ENCODE measurements around the gene RPL3.
"Not testable (repeated sequence)": the region's sequence is repeated elsewhere in the genome, so short reads cannot be mapped to it uniquely, and the experiment has no call there.

Gene RPL3

DNA sequence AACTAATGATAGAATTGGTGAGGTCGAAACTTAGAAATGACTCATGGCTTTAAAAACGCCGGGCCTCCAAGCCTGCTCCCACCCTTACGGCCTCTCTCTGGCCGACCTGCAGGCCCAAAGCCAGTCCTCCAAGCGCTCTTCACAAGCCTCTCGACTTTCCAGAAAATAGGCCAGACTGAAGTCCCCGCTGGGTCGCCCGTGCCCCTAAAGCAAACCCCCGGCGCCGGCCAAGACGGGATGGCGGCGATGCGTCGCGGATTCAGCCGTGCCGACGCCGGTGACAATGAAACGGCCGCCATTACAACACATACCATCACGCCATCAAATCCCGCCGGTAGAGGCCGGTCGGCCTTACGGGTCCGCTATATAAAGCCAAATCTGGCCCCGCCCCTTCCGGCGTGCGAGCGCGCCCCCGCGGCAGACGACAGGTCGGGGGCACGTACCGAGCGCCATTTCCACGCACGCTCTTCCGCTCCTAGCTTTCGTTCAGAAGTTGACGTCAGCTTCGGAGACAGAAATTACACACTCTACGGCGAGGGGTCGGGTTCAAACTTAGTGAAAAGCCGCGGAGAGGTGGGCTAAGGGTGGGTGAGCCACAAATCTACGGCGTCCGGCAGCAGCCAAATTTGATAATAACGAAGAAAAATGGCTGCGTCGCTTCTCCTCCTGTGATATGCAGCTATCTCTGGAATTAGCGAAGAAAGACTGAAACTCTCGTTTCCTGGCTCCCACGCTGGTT, at the start of gene RPL3:
RPL3 (minus strand) TSS at position 340 of the 739 bp plus-strand sequence; CDS start at position 314, 26 bp downstream.
- peak; percentile 85 for DNase-seq

DNA sequence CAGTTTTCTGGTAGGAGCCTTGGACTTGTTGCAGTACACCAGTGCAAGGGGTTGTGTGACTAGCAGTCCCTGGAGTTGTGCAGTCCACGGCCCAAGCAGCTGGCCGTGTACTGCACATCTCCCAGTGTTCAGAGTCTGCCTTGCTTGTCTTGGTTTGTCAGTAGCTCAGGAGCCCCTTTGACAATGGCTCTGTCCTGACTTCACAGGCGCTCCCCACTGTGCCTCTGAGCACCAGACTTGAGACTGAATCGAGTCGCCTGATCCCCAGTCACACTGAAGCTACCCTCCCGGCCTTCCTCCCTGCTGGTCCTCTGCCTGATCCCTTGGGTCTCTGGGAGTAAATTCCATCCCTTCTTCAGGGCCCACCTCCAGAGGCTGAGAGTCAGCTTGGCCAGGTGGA, 49.8 kb upstream of the RPL3 start:
- DNase-seq: no peak

DNA sequence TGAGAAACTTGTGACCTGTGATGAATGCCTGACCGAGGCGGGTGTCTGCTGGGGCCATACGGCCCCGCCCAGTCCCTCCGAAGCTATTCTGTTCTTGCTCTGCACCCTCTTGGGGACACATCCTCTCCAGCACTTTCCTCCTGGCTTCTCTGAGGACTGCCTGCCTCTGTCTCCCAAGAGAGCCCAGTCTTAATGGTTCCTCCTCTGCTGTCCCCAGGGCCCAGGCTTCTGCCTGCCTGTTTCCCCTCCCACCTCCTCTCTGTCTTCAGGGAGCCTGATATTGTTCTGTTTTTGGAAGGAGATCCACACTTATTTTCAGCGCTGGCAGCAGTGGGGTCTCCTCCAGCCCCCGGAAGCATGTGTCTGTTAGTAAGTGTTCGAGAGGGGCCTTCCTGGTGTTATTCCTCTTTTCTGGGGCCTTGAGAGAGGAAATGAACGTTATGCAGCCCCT, 49.1 kb upstream of the RPL3 start:
- no peak for DNase-seq

DNA sequence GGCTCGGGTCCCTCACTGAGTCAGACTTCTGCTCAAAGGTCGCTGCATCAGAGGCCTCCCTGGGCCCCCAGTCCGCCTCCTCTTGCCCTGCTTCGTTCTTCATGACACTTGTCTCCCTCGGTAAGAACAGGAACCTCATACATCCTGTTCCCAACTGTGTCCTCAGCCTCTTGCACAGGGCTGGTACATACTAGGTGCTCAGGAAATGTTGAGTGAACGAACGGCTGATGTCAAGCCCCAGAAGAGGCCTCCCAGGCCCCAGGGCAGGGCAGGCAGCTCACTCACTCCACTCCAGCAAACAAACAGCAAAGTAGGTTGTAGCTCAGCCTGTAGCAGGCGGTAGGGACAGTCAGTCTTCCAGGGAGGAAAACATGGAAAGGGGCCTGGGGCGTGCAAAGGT, 47.6 kb upstream of the RPL3 start:
- no peak for DNase-seq

DNA sequence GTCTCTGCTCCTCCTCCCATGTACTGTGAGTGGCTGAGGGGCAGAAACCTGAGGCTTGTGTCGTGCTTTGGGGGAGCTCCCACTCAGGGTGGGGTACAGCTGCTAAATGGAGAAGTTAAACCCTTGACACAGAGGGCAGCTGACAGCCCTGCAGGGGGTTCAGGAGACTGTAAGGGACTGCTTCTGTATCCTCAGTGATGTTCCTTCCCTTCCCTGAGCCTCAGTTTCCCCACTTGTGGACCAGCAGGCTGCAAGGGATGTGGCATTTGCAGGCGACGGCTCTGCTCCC, 46.0 kb upstream of the RPL3 start:
- no peak for DNase-seq

DNA sequence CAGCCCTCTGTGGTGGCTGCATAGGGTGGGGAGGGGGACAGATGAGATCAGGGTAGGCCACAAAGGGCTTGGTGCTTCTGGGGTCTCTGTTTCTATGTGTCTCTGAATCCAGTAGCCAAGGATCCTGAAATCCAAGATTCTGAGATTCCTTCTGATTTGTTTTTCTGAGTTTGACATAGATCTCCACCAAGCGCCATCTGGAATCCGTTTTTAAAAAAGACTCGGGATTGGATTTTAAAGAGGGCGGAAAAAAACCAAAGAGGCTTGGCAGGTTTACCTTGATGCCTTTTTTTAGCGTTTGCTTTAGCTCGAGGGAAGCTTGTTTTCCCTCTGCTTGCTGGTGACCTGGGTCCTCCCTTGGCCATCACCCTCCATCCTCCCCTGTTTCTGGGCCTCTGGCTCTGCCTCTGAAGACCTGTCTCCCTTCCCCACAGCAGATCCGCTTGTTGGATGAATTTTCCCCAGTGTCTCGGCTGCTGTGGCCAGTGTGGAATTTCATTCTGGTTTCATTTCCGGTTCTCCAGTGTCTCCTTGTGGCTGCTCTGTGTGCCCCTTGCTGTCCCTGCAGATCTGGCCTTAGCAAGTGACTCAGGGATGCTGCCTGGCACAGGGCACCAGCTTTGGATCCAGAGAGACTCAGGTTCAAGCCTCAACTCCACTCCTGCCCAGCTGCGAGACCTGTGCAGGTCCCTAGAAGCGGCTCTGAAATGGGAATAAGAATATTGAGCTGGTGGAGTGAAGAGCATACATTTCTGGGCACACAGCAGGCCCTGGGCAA, 45.5 kb upstream of the RPL3 start:
- DNase-seq: no peak

DNA sequence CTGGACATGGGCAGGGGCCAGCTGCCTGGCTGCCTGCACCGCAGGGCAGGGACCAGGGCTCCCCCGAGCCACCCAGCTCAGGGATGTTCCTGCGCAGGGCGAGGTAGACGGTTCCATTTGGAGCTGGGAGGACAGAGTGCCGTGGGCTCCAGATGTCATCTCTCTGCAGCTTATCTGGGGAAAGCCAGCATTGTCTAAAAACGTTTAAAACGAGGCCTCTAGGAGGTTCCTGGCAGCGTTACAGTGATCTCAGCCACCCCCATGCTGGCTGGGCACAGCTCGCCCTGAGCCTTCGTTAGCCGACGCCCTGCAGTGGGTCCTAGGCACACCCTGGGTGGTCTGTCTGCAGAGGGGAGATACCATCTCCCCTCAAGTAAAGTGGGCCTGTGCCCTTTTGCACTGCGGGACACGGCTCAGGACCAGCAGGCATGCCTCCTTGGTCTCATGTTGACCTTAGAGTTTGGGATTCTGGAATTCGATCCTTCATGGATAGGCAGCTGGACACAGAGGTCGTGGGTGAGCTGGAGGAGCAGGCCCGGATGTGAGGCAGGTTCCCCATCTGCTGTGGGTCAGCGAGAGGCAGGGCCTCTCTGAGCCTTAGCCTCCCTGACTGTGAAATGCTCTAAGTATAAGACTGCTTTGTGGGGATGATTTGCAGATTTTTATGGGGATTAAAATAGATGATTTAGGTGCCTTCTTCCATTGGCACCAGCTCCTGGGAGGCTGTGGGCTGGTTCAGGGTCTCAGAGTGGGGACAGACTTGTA, 44.5 kb upstream of the RPL3 start:
- DNase-seq: no peak

- no peak for DNase-seq
Measured at GRCh38 chr22:39362932-39363331, 43.5 kb upstream of the RPL3 start.

- DNase-seq: no peak
Measured at GRCh38 chr22:39362271-39362670, 42.8 kb upstream of the RPL3 start.

DNA sequence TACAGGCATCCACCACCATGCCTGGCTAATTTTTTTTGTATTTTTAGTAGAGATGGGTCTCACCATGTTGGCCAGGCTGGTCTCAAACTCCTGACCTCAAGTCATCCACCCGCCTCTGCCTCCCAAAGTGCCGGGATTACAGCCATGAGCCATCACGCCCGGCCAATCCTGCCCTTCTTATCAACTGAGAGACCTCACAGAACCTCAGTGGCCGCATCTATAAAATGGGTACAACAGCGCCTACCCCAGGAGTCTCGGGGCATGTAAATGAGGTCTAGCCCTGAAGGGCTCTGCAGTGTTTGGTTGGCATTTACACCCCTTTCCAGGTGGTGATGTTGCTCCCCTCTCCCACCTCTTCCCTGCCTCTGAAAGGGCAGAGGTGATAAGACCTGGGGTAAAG, 42.1 kb upstream of the RPL3 start:
- DNase-seq: no peak

GRCh38 chr22:39360674-39361413, 41.4 kb upstream of the RPL3 start:
- no peak for DNase-seq

DNA sequence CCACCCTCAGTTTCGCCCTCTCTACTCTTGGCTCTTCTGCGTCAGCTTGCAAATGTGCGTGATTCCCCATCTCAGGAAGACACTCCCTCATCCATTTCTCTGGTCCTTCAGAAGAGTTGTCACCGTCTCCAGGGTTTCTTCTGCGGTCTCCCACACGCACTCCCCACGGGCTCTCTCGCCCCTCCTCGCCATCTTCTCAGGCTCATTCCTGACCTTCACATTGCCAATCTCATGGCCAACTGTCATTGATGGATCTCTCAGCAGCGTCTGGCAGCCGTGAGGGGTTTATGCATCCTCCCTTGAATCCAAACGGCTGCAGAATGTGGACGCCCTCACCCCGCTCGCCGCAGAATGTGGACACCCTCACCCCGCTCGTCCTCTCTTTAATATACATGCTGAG, 40.8 kb upstream of the RPL3 start:
- DNase-seq: no peak

DNA sequence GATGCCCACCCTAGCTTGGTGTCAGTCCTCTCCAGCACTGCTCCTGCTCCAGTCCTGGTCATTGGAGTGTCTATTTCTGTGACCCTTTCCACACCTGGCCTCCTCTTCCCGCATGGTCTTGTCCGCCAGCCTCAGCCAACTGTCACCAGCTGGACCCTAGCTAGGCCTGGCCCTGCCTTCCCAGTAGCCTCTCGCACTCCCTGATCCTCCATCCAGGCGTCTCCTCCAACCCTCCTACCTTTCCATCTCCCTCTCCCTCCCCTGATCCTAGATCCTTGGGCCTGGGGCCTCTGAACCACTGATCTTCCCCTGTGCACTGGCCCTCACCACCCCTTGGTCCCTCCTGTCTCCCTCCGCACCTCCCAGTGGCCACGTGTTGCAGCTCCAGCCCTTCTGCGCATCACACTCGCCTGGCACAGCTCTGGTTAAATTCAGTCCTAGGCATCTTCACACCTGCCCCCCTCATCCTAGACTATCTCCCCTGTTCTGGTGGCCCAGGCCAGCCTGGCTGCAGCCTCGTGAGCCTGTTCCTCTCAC, 40.3 kb upstream of the RPL3 start:
- DNase-seq: no peak

GRCh38 chr22:39358197-39358596, 38.8 kb upstream of the RPL3 start:
- DNase-seq: not testable (repeated sequence)

DNA sequence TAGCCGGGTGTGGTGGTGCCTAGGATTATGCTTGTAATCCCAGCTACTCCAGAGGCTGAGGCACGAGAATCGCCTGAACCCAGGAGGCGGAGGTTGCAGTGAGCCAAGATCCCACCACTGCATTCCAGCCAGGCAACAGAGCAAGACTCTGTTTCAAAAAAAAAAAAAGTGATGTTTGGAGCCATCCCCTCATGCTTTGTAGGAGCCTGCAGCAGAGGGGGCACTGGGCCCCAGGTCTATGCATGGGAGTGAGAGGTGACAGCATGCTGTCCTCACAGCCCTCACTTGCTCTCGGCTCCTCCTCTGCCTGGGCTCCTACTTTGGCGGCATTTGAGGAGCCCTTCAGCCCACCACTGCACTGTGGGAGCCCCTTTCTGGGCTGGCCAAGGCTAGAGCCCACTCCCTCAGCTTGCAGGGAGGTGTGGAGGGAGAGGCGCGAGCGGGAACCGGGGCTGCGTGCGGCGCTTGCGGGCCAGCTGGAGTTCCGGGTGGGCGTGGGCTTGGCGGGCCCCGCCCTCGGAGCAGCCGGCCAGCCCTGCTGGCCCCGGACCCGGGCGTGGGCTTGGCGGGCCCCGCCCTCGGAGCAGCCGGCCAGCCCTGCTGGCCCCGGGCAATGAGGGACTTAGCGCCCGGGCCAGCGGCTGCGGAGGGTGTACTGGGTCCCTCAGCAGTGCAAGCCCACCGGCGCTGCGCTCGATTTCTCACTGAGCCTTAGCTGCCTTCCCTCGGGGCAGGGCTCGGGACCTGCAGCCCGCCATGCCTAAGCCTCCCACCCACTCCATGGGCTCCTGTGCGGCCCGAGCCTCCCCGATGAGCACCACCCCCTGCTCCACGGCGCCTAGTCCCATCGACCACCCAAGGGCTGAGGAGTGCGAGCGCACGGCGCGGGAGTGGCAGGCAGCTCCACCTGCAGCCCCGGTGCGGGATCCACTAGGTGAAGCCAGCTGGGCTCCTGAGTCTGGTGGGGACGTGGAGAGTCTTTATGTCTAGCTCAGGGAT, 38.0 kb upstream of the RPL3 start:
- DNase-seq: not testable (repeated sequence)

DNA sequence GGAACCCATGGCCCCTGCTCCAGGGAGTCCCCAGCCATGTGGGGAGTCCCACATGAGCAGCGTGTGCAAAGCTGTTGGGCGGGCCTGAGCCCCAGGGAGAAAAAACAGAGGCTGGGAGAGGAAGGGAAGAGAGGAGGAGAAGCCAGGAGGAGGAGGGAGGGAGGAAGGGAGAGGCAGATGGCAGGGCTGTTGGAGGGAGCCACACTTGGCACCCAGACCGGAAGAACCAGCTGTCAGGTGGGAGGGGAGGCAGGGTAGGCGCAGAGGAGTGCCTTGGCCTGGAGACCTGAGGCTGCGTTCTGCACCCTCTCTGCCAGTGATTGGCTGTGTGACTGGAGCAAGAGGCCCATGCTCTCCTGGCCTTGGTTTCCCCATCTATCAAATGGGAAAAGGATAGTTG, 37.0 kb upstream of the RPL3 start:
- DNase-seq: no peak

DNA sequence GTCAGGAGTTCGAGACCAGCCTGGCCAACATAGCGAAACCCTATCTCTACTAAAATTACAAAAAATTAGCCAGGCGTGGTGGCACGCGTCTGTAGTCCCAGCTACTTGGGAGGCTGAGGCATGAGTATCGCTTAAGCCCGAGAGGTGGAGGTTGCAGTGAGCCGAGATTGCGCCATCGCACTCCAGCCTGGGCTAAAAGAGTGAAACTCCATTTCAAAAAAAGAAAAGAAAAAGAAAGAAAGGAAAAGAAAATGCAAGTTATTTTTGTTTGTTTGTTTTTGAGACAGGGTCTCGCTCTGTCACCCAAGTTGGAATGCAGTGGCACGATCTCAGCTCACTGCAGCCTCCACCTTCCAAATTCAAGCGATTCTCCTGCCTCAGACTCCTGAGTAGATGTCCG, 36.4 kb upstream of the RPL3 start:
- not testable (repeated sequence) for DNase-seq

DNA sequence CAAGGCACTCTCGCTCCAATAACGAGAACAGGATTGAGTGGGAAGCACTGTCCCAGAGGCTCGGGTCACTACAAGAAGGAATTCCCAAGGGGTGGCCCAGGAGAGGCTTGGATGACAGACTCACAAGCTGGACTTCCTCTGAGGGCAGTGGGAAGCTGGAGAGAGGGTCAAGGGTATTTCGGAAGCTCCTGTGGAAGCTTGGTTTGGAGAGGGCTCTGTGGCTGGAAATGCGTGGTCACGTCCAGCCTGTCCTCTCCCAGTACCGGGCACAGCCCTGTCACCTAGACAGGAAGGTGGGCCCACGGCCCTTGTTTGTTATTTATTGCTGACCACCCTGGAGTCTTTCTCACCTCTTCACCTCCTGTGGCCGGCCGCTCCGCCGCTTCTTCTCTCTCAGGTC, 35.7 kb upstream of the RPL3 start:
- no peak for DNase-seq

DNA sequence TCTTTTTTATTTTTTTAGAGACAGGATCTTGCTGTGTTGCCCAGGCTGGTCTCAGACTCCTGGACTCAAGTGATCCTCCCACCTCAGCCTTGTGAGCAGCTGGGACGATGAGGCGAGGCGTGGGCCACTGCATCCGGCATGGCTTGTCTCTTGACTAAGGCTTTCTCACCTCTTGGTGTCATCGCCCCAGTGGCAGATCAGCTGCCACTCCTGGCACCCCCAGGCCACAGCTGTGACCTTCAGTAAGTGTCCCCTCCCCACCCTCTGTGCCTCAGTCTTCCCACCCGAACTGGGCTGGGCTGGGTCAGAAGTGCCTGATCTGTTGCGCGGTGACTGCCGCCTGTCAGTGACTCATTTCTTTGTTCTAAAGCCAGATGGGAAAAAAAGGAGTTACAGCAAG, 33.9 kb upstream of the RPL3 start:
- no peak for DNase-seq

DNA sequence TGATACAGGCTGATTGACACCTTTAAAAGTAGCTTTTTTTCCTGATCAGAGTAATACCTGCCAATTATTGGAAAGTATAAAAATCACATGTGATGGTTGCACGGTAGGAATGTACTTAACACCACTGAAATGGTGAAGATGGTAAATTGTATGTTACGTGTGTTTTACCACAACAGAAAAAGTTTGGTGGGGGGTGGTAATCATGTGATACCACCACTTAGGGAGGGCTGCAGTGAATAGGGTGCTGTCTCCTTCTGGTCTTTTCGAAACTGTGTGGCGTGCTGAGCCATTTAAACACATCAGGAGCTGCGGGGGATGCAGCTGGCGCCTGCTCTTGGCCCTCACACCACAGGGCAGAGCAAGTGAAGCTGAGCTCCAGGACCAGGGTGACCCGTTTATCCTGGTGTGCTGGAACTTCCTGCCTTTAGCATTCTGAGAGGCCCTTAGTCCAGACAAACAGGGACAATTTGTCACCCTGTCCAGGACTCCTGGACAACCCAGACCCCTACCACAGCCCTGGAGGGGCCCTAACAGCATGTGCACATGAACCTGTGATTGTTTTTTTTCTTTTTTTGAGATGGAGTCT, 33.0 kb upstream of the RPL3 start:
- DNase-seq: no peak

DNA sequence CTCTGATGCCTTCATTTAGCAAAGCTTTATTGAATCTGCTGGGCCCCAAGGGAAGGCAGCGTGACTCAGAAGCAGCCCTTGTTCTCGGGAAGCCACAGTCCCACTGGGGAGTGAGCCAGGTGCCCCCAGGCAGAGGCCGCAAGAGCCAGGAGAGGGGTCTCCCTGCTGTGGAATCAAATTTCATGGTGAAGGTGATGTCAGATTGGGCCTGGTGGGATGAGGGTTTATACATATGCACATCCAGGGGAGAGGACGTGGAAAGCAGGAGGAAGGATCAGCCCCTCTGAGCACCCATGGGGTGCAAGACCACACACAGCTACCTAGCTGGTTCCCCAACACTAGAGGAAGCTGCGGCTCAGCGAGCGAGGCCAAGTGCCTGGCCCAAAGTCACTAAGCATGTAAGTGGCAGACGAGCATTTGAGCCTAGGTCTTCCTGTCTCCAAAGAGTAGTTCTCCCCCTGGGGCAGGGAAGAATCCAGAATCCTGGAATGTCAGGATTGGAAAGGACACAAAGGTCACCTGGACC, 32.3 kb upstream of the RPL3 start:
- no peak for DNase-seq
